ENCODE results near the gene LILRB3. TPM values are rescaled to one million over a fixed set of nuclear protein-coding genes. Genes with fewer than 3 reads are reported as not detected.
"Not testable (repeated sequence)": the region's sequence is repeated elsewhere in the genome, so short reads cannot be mapped to it uniquely, and the experiment has no call there.

Gene LILRB3
- total RNA-seq, 1 donor from 2014 or later = not detected

- H3K27ac Mint-ChIP-seq (ENCODE audit: unreplicated experiment) = peak overlapping the region; percentile 24
- TF ChIP-seq CTCF (IDR thresholded peaks at IDR 0.05; ENCODE audit: unreplicated experiment) = no peak
Observed at GRCh38 chr19:54173951-54174834, 48.6 kb downstream of the LILRB3 start.

DNA sequence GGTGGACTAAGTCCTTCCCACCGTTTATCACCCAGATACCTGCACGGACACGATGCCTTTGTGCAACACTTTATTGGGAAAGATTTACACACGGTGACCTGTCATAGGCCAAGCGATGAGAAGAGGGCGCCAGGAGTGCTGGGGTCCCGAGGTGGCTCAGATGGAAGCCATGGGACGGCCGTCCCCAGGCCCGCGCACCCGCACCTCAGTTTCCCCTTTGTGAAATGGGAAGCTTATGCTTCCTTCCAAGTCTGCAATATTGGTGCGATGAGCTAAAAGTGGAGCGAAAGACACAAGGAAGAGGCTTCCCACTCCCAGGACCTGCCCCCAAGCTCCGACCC lies 49.5 kb downstream of the LILRB3 start:
- Mint-ChIP-seq H3K27me3 (ENCODE audit: unreplicated experiment) (peaks cover 5% of the 10 kb centered on the region), H3K27ac (ENCODE audit: unreplicated experiment) (no peak overlapping the region), H3K9me3 (ENCODE audit: unreplicated experiment) (no peaks in the 10 kb centered on the region), H3K4me3 (ENCODE audit: unreplicated experiment) (no peak overlapping the region), H3K36me3 (ENCODE audit: low read depth, unreplicated experiment) (peaks cover 4% of the 10 kb centered on the region), H3K4me1 (ENCODE audit: unreplicated experiment) (peaks cover 9% of the 10 kb centered on the region)
- no peak for DNase-seq (ENCODE audit: low spot score)
- no peak for TF ChIP-seq CTCF (IDR thresholded peaks at IDR 0.05; ENCODE audit: unreplicated experiment)

More at GRCh38 chr19:54173951-54174834, 48.6 kb downstream of the LILRB3 start:
- Mint-ChIP-seq H3K9me3 (ENCODE audit: unreplicated experiment) (no peaks in the 10 kb centered on the region), H3K36me3 (ENCODE audit: low read depth, unreplicated experiment) (peaks cover 5% of the 10 kb centered on the region), H3K4me1 (ENCODE audit: unreplicated experiment) (peaks cover 11% of the 10 kb centered on the region), H3K27me3 (ENCODE audit: unreplicated experiment) (peaks cover 6% of the 10 kb centered on the region), H3K4me3 (ENCODE audit: unreplicated experiment) (no peak overlapping the region)
- DNase-seq (ENCODE audit: low spot score) = no peak

DNA sequence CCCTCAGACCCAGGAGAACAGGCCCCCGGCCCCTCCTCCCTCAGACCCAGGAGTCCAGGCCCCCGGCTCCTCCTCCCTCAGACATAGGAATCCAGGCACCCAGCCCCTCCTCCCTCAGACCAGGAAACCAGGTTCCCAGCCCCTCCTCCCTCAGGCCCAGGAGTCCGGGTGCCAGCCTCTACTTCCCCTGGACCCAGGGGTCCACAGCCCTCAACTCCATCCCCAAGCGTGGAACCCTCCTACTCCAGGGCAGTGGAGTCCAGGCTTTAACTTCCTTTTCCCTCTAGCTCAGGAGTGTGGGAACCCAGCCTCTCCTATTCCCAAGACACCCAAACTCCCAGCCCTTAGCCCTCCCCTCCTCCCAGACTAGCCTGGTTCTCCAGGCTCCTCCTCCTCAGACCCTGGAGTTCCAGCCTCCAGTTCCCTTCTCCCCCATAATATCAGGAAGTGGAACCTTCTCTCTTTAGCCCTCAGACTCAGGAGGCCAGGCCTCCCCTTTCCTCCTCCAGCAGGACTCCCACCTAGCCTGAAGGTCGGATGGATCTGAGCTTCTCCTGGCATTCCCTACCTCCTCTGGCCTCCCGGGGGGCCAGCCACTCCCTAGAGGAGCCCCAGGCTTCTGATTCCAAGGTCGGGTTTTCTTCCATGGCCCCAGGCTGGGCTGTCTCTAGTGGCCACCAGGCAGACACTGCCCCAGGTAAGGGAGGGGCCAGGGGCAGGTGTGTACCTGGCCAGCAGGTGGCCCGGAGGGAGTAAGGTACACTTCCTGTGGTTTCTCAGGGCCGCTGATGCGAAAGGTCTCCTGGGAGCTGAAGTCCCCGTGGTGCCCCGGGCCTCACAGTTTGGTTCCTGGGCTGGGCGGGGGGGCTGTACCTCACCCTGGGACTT lies 50.1 kb downstream of the LILRB3 start, which contains the start of gene TMC4:
Gene TMC4 (minus strand): TSS at position 690 of the 888 bp plus-strand sequence. CDS start 43 bp downstream, at position 647.
- H3K27me3 Mint-ChIP-seq (ENCODE audit: unreplicated experiment) = peaks cover 1% of the 10 kb centered on the region
- H3K4me3 Mint-ChIP-seq (ENCODE audit: unreplicated experiment) = no peak within 1 kb of the TSS
- no peaks in the 10 kb centered on the region for H3K36me3 Mint-ChIP-seq (ENCODE audit: low read depth, unreplicated experiment)
- DNase-seq (ENCODE audit: low spot score) = no peak
- no peak for TF ChIP-seq CTCF (IDR thresholded peaks at IDR 0.05; ENCODE audit: unreplicated experiment)
- peaks cover 9% of the 10 kb centered on the region for H3K4me1 Mint-ChIP-seq (ENCODE audit: unreplicated experiment)
- H3K9me3 Mint-ChIP-seq (ENCODE audit: unreplicated experiment) = no peaks in the 10 kb centered on the region
- peak within 1 kb of the TSS; percentile 9 for H3K27ac Mint-ChIP-seq (ENCODE audit: unreplicated experiment)

DNA sequence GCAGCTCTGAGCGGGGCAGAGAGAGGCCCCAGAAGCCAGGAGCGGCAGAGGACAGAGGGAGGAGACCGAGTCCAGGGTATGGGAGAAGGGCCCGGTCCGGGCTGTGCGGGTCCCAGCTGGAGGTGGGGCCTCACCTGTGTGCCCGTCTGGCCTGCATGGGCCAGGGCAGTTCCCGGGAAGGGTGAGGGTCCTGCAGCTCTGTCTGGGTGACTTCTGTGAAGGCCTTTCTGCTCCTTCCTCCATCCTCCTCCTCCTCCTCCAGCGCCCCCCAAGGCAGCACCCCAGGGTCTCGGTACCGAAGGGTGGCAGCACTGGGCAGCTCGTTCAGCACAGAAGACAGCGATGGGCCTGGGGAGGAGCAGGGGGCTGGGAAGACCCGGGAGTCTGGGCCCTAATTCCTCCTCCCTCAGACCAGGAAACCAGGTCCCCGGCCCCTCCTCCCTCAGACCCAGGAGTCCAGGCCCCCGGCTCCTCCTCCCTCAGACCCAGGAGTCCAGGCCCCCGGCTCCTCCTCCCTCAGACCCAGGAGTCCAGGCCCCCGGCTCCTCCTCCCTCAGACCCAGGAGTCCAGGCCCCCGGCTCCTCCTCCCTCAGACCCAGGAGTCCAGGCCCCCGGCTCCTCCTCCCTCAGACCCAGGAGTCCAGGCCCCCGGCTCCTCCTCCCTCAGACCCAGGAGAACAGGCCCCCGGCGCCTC lies 50.9 kb downstream of the LILRB3 start:
- H3K27me3 Mint-ChIP-seq (ENCODE audit: unreplicated experiment); H3K4me1 Mint-ChIP-seq (ENCODE audit: unreplicated experiment); DNase-seq (ENCODE audit: low spot score); H3K9me3 Mint-ChIP-seq (ENCODE audit: unreplicated experiment); H3K36me3 Mint-ChIP-seq (ENCODE audit: low read depth, unreplicated experiment): not testable (repeated sequence)
- H3K4me3 Mint-ChIP-seq (ENCODE audit: unreplicated experiment) = peak overlapping the region; percentile 54
- peak overlapping the region; percentile 22 for H3K27ac Mint-ChIP-seq (ENCODE audit: unreplicated experiment)

- Mint-ChIP-seq H3K36me3 (ENCODE audit: low read depth, unreplicated experiment) (peaks cover 5% of the 10 kb centered on the region), H3K4me1 (ENCODE audit: unreplicated experiment) (peaks cover 9% of the 10 kb centered on the region), H3K4me3 (ENCODE audit: unreplicated experiment) (no peak overlapping the region), H3K27ac (ENCODE audit: unreplicated experiment) (no peak overlapping the region), H3K27me3 (ENCODE audit: unreplicated experiment) (peaks cover 12% of the 10 kb centered on the region), H3K9me3 (ENCODE audit: unreplicated experiment) (no peaks in the 10 kb centered on the region)
- TF ChIP-seq CTCF (IDR thresholded peaks at IDR 0.05; ENCODE audit: unreplicated experiment) = no peak
- DNase-seq (ENCODE audit: low spot score) = no peak
Observed at GRCh38 chr19:54169149-54169740, 53.6 kb downstream of the LILRB3 start.
